HG03060 (cell line): Measurements from ENCODE around the gene CACNA1F.
A peak's percentile ranks its signal among the peaks of the same experiment; 100 is the strongest.

ENCODE experiments used
- ATAC-seq: cut with Tn5 transposase; IDR thresholded peaks from one replicate; pipeline ENCODE4 v1.9.1; 2021; ENCODE audit warnings: low read depth, moderate number of reproducible peaks; ENCODE audit not compliant: unreplicated experiment

The CACNA1F gene

GRCh38 chrX:49233176-49233575 is at the start of gene CACNA1F:
CACNA1F (minus strand) TSS chrX:49233340; CDS start chrX:49233309, 31 bp downstream.
- no peak for ATAC-seq

- ATAC-seq: no peak
Observed at GRCh38 chrX:49282647-49283011, 49.5 kb upstream of the CACNA1F start.

GRCh38 chrX:49278081-49278480 is 44.9 kb upstream of the CACNA1F start:
- no peak for ATAC-seq

GRCh38 chrX:49277535-49277830 is 44.3 kb upstream of the CACNA1F start:
- ATAC-seq: no peak

GRCh38 chrX:49276671-49277534 is 43.8 kb upstream of the CACNA1F start:
- ATAC-seq: no peak

DNA sequence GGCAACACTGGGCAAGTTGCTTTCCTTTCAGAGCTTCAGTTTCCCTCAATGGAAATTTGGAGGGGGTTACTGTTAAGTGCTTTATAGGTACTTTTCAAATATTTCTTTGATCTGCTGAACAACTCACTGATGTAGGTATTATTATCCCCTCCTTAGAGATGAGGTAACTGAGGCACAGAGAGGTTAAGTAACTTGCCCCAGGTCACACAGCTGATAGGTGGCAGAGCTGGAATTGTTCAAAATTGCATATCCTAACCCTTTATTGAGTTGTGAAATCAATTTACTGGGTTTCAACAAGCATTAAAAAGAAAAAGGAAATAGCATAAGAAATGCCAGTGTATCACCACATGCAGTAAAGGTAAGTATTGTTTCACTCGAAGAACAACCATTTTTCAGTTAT is 43.1 kb upstream of the CACNA1F start:
- no peak for ATAC-seq

- ATAC-seq: no peak
Observed at GRCh38 chrX:49273181-49273727, 40.1 kb upstream of the CACNA1F start.

- ATAC-seq: no peak
Observed at GRCh38 chrX:49272421-49272820, 39.3 kb upstream of the CACNA1F start.

DNA sequence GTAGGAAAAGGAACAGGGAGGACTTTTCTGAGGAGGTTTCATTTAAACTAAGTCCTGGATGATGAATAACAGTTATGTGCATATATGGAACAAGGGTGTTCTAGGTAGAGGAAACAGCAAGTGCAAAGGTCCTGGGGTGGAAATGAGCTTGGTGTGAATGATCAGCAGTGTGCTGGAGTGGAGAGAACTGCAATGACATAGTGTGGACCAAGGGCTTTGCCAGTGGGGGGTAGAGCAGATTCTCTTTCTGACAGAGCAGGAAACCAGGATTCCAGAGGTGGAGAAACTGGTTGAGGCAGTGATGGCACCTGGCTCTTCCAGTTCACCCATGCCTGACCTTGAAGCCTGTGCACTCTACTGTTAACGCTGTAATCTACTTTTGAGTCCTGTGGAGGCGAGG is 38.2 kb upstream of the CACNA1F start:
- ATAC-seq: no peak

DNA sequence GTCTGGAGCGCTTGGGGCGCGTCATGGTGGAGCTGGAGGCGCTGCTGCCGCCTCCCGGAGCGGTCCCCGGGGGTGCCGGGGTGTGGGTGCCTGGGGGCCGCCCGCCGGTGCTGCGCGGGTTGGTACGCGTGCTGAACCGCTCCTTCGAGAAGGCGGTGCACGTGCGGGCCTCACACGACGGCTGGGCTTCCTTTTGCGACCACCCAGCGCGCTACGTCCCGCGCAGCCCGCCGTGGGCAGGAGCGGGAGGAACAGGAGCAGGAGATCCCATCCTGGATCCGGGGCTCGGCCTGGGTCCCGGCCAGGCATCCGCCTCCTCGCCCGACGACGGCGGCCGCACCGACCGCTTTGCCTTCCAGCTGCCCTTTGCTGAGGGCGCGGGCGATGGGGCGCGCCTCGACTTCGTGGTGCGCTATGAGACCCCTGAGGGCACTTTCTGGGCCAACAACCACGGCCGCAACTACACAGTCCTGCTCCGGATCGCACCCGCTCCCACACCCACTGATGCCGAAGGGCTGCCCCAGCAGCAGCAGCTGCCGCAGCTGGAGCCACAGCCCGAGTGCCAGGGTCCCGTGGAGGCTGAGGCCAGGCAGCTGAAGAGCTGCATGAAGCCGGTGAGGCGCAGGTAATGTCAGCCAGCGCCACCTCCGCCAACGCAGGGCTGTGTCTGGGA is 37.2 kb upstream of the CACNA1F start:
- ATAC-seq: no peak

- no peak for ATAC-seq
Observed at GRCh38 chrX:49269767-49270248, 36.7 kb upstream of the CACNA1F start, which contains the start of gene PPP1R3F. PPP1R3F (plus strand) TSS chrX:49269793; CDS start chrX:49269870, 77 bp downstream.

DNA sequence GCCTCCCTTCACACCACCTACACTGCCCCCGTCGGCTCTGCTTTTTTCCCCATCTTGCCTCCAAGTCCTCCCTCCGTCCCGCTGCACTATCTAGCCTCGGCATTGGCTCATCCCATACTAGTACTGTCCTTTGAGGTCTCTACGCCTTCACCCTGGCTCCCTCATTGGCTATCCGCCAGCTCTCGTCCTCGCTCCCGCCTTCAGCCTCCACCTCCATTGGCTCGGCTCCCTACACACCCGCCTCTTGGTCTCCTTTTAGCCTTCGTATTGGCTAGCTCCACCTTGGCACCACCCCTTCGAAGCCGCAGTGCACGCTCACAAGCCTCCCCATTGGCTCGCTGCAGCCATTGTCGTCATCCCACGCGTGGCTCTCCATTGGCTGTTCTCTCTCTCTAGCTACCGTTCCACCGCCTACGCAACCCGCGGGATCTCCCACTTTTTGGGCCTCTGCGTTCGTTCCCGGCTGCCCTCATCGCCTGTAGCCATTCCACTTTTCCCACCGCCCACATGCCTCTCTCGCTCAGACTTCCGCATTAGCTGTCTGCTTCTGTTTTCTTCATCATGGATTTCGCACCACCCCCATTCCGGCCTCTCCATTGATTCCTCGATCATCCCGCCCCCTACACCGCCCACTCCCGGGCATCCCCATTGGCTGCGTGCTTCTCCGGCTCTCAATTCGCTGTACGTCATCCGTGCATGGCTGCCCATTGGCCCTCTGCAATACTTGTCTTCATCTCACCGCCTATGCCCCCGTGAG is 36.0 kb upstream of the CACNA1F start:
- peak; percentile 82 for ATAC-seq

- no peak for ATAC-seq
Observed at GRCh38 chrX:49268702-49269009, 35.5 kb upstream of the CACNA1F start.

GRCh38 chrX:49266523-49267445 is 33.6 kb upstream of the CACNA1F start:
- ATAC-seq: no peak

- no peak for ATAC-seq
Observed at GRCh38 chrX:49264460-49264859, 31.3 kb upstream of the CACNA1F start, which contains the start of gene FOXP3. FOXP3 (minus strand) TSS chrX:49264710; CDS start chrX:49258505, 6,205 bp downstream.

DNA sequence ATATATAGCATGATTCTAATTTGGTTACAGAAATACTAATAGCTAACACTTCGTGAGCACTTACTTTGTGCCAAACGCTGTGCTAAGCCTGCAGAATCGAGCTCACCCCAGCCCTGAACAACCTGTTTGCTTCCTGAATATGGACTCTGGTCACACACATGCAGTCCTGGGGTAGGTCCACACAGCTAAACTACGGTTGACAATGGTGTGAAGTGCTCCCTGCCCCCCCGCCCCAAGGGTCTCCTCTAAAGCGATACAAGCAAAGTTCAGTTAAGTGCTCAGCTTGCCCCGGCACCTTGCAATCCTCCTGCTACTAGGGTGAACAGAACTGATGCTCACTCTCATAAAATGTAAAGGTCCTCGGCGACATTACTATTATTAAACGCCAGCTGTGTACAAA is 30.5 kb upstream of the CACNA1F start:
- no peak for ATAC-seq

GRCh38 chrX:49262603-49263002 is 29.5 kb upstream of the CACNA1F start:
- no peak for ATAC-seq

DNA sequence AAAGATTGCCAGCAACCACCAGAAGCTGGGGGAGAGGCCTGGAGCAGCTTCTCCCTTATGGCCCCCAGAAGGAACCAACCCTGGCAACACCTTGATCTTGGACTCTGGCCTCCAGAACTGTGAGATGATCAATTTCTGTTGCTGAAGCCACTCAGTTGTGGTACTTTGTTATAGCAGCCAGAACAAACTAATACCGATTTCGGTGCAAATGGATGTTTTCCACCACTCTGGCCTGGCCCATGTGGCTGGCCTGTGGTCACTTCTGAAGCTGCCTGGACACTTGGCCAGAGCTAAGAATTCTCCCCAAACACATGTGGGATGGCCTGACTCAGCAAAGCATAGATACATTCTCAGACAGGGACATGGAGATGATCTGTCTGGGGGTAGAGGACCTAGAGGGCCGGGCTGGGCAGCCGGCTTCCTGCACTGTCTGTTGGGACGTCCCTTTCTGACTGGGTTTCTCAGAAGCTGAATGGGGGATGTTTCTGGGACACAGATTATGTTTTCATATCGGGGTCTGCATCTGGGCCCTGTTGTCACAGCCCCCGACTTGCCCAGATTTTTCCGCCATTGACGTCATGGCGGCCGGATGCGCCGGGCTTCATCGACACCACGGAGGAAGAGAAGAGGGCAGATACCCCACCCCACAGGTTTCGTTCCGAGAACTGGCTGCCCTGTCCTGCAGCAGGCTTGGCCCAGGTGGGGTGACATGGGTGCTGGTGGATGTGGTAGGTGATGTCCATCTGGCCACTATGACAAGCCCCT is 27.3 kb upstream of the CACNA1F start:
- ATAC-seq: no peak

DNA sequence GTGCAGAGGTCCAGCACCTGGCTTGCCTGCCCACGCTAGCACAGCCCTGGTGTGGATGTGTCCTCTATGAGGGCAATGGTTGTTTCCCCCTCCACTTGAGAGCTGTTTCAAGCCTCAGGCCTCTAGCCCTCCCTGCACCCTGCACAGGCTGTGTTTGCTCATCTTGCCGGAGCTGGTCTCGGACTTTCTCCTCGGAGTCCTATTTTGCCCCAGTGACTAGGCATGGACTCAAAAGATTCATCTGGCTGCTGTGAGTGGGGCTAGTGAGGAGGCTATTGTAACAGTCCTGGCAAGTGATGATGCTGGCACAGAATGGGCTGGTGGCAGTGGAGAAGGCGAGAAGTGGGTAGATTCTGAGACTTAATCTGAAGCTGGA is 25.6 kb upstream of the CACNA1F start:
- no peak for ATAC-seq
